OCI-LY3 (cell line): ENCODE results near the gene STK33.
A peak's percentile ranks its signal among the peaks of the same experiment; 100 is the strongest.

Source experiments
- H2AFZ ChIP-seq: fragments of 200-600, 300-600 bp; shearing (Covaris generic); 2 replicates; pipeline ENCODE4 v1.6.0; 2014; ENCODE audit warnings: antibody characterized with exemption, low read depth, low read length
- H3K27ac ChIP-seq: fragments of 200-600, 300-600 bp; sonication (generic); 2 replicates; pipeline ENCODE4 v1.5.1; 2014; ENCODE audit warnings: mild to moderate bottlenecking, low read length, moderate library complexity, mixed read lengths
- H3K27me3 ChIP-seq: fragments of 200-600, 300-600 bp; sonication (generic); 2 replicates; pipeline ENCODE4 v1.6.1; 2014; ENCODE audit warnings: low read depth, low read length, mixed read lengths
- H3K36me3 ChIP-seq: fragments of 200-600, 300-600 bp; sonication (generic); replicated peaks from 2 replicates; pipeline ENCODE3; 2014; ENCODE audit warnings: low read depth, low read length, mixed read lengths
- H3K4me1 ChIP-seq: fragments of 300-600, 200-600 bp; sonication (generic); 2 replicates; pipeline ENCODE4 v1.6.1; 2014; ENCODE audit warnings: low read length, mixed read lengths
- H3K4me2 ChIP-seq: fragments of 200-600, 300-600 bp; sonication (generic); 2 replicates; pipeline ENCODE4 v1.6.1; 2014; ENCODE audit warnings: low read length, mixed read lengths
- H3K4me3 ChIP-seq: fragments of 300-600, 200-600 bp; sonication (generic); 2 replicates; pipeline ENCODE4 v1.5.1; 2014; ENCODE audit warnings: antibody characterized with exemption, mild to moderate bottlenecking, low read length, moderate library complexity
- H3K79me2 ChIP-seq: fragments of 300-600, 200-600 bp; shearing (Covaris generic); 2 replicates; pipeline ENCODE4 v1.6.1; 2014; ENCODE audit warnings: mild to moderate bottlenecking, low read length, mixed read lengths
- H3K9ac ChIP-seq: fragments of 300-600, 200-600 bp; shearing (Covaris generic); 2 replicates; pipeline ENCODE4 v1.6.0; 2014; ENCODE audit warnings: mild to moderate bottlenecking, low read length, moderate library complexity
- H3K9me3 ChIP-seq: fragments of 200-600, 300-600 bp; shearing (Covaris generic); 2 replicates; pipeline ENCODE4 v1.6.1; 2014; ENCODE audit warnings: low read length, mixed read lengths; ENCODE audit not compliant: insufficient read depth
- H4K20me1 ChIP-seq: fragments of 200-600, 300-600 bp; sonication (generic); 2 replicates; pipeline ENCODE4 v1.6.1; 2016; ENCODE audit warnings: low read length, mixed read lengths; ENCODE audit not compliant: insufficient read depth
- CTCF ChIP-seq: fragments of 200-600, 300-600 bp; sonication (generic); IDR thresholded peaks from 2 replicates; pipeline ENCODE4 v1.5.1; 2014; ENCODE audit warnings: antibody characterized with exemption, low read length, low read depth
- EZH2phosphoT487 ChIP-seq: fragments of 200-600 bp; shearing (Covaris generic); IDR thresholded peaks from 2 replicates; pipeline ENCODE4 v1.6.1; 2018; ENCODE audit warnings: antibody characterized with exemption, mixed run types, low read depth

Gene STK33

GRCh38 chr11:8533332-8533731, 60.7 kb downstream of the STK33 start:
- H4K20me1 ChIP-seq = no peaks in the 10 kb centered on the region
- no peaks in the 10 kb centered on the region for H3K27me3 ChIP-seq
- peak overlapping the region; percentile 67; the same call in 1 of the 2 replicates for H3K27ac ChIP-seq
- no peak overlapping the region for H2AFZ ChIP-seq
- H3K36me3 ChIP-seq = no peaks in the 10 kb centered on the region
- TF ChIP-seq EZH2phosphoT487 = no peak
- TF ChIP-seq CTCF = peak; percentile 63
- no peaks in the 10 kb centered on the region for H3K9me3 ChIP-seq
- H3K4me1 ChIP-seq = peaks cover 42% of the 10 kb centered on the region
- H3K4me3 ChIP-seq = peak overlapping the region; percentile 49
- peak overlapping the region; percentile 25 for H3K9ac ChIP-seq
- peaks cover 9% of the 10 kb centered on the region for H3K79me2 ChIP-seq
- peak overlapping the region; percentile 82 for H3K4me2 ChIP-seq

GRCh38 chr11:8532475-8532874, 61.6 kb downstream of the STK33 start:
- peak overlapping the region; percentile 67 for H3K27ac ChIP-seq
- H3K4me3 ChIP-seq = peak overlapping the region; percentile 61
- peaks cover 42% of the 10 kb centered on the region for H3K4me1 ChIP-seq

GRCh38 chr11:8531982-8532381, 62.0 kb downstream of the STK33 start:
- peaks cover 9% of the 10 kb centered on the region for H3K79me2 ChIP-seq
- H3K4me3 ChIP-seq = peak overlapping the region; percentile 61
- peak overlapping the region; percentile 82 for H3K4me2 ChIP-seq
- H3K36me3 ChIP-seq = no peaks in the 10 kb centered on the region
- no peak overlapping the region for H2AFZ ChIP-seq
- H3K9me3 ChIP-seq = no peaks in the 10 kb centered on the region
- H3K27me3 ChIP-seq = no peaks in the 10 kb centered on the region
- H4K20me1 ChIP-seq = no peaks in the 10 kb centered on the region
- peak overlapping the region; percentile 67 for H3K27ac ChIP-seq
- peak overlapping the region; percentile 51 for H3K9ac ChIP-seq
- TF ChIP-seq CTCF (no peak), EZH2phosphoT487 (no peak)
- peaks cover 42% of the 10 kb centered on the region for H3K4me1 ChIP-seq

More at GRCh38 chr11:8532475-8532874, 61.6 kb downstream of the STK33 start:
- Histone ChIP-seq H3K79me2 (peaks cover 9% of the 10 kb centered on the region), H3K9ac (peak overlapping the region; percentile 51), H3K4me2 (peak overlapping the region; percentile 82), H3K9me3 (no peaks in the 10 kb centered on the region), H4K20me1 (no peaks in the 10 kb centered on the region), H3K27me3 (no peaks in the 10 kb centered on the region), H3K36me3 (no peaks in the 10 kb centered on the region), H2AFZ (no peak overlapping the region)
- TF ChIP-seq CTCF (no peak), EZH2phosphoT487 (no peak)

- peak overlapping the region; percentile 37 for H3K4me3 ChIP-seq
- H3K36me3 ChIP-seq = no peaks in the 10 kb centered on the region
- no peaks in the 10 kb centered on the region for H3K27me3 ChIP-seq
- H3K79me2 ChIP-seq = peaks cover 9% of the 10 kb centered on the region
- H4K20me1 ChIP-seq = no peaks in the 10 kb centered on the region
- peaks cover 42% of the 10 kb centered on the region for H3K4me1 ChIP-seq
- TF ChIP-seq CTCF = no peak
- TF ChIP-seq EZH2phosphoT487 = no peak
- peak overlapping the region; percentile 82 for H3K4me2 ChIP-seq
- peak overlapping the region; percentile 67 for H3K27ac ChIP-seq
- H3K9ac ChIP-seq = peak overlapping the region; percentile 15; the same call in 1 of the 2 replicates
- no peaks in the 10 kb centered on the region for H3K9me3 ChIP-seq
- no peak overlapping the region for H2AFZ ChIP-seq
Observed at GRCh38 chr11:8531312-8531711, 62.7 kb downstream of the STK33 start.
